GM12878 (cell line): Measurements from ENCODE around the gene GPR4. TPM values are rescaled to one million over a fixed set of nuclear protein-coding genes. Genes with fewer than 3 reads are reported as not detected.

Experiments used
- ATF7 ChIP-seq: fragments of 450-650 bp; IDR thresholded peaks from 2 replicates; pipeline ENCODE4 v1.6.1; 2016; ENCODE audit warnings: low read depth, mild to moderate bottlenecking
- BHLHE40 ChIP-seq, 2 experiments: fragments of 450-650 bp in 1 of 2; IDR thresholded peaks; 2 replicates each; pipeline ENCODE4 v1.6.1; 2011 to 2017; ENCODE audit warnings: low read depth in 2 of 2, borderline replicate concordance in 1 of 2, improper control_type of control experiment in 1 of 2, low read length in 1 of 2, mild to moderate bottlenecking in 1 of 2
- BMI1 ChIP-seq: fragments of 450-650 bp; IDR thresholded peaks from 2 replicates; pipeline ENCODE4 v1.6.1; 2016; ENCODE audit warnings: mild to moderate bottlenecking, moderate library complexity, borderline replicate concordance
- CBFB ChIP-seq: IDR thresholded peaks from 2 replicates; pipeline ENCODE4 v1.6.1; 2016; ENCODE audit warnings: antibody characterized with exemption, low read depth
- FOS ChIP-seq: IDR thresholded peaks from 3 replicates; pipeline ENCODE4 v1.6.1; 2011; ENCODE audit warnings: borderline replicate concordance; ENCODE audit not compliant: insufficient read length; ENCODE audit errors: extremely low read depth
- HDAC2 ChIP-seq: fragments of 200-600 bp; sonication (generic); IDR thresholded peaks from 2 replicates; pipeline ENCODE4 v1.6.1; 2017
- IKZF2 ChIP-seq, 2 experiments: fragments of 450-650 bp; IDR thresholded peaks; 2 replicates each; pipeline ENCODE4 v1.6.1; 2017; ENCODE audit warnings: mild to moderate bottlenecking in 2 of 2, moderate library complexity in 2 of 2
- IRF3 ChIP-seq: fragments of 450-650 bp; IDR thresholded peaks from 2 replicates; pipeline ENCODE4 v1.6.1; 2014; ENCODE audit warnings: mild to moderate bottlenecking
- IRF4 ChIP-seq: IDR thresholded peaks from 2 replicates; pipeline ENCODE4 v1.6.1; 2011; ENCODE audit warnings: low read depth, low read length
- JUNB ChIP-seq: IDR thresholded peaks from 2 replicates; pipeline ENCODE4 v1.6.1; 2016; ENCODE audit warnings: antibody characterized with exemption, mild to moderate bottlenecking
- MEF2A ChIP-seq: IDR thresholded peaks from 2 replicates; pipeline ENCODE4 v1.6.1; 2011; ENCODE audit warnings: low read depth, mild to moderate bottlenecking, low read length, moderate library complexity; ENCODE audit not compliant: insufficient read depth
- NFYA ChIP-seq: IDR thresholded peaks from 2 replicates; pipeline ENCODE4 v1.6.1; 2011; ENCODE audit warnings: low read depth, mild to moderate bottlenecking, low read length, improper control_type of control experiment, borderline replicate concordance
- NFYB ChIP-seq: IDR thresholded peaks from 2 replicates; pipeline ENCODE4 v1.6.1; 2011; ENCODE audit warnings: low read depth, mild to moderate bottlenecking, low read length, improper control_type of control experiment, moderate library complexity; ENCODE audit not compliant: insufficient read depth
- NRF1 ChIP-seq: conservative IDR thresholded peaks from 2 replicates; pipeline ENCODE4 v1.6.1; 2011; ENCODE audit warnings: mild to moderate bottlenecking, low read depth, low read length, improper control_type of control experiment
- RBBP5 ChIP-seq: fragments of 200-600 bp; sonication (generic); conservative IDR thresholded peaks from 2 replicates; pipeline ENCODE4 v1.6.1; 2016
- RFX5 ChIP-seq: IDR thresholded peaks from 2 replicates; pipeline ENCODE4 v1.6.1; 2011; ENCODE audit warnings: low read depth, low read length, improper control_type of control experiment
- RUNX3 ChIP-seq: IDR thresholded peaks from 2 replicates; pipeline ENCODE4 v1.6.1; 2012; ENCODE audit warnings: low read length, inconsistent platforms
- SMARCA5 ChIP-seq: fragments of 450-650 bp; IDR thresholded peaks from 2 replicates; pipeline ENCODE4 v1.6.1; 2017; ENCODE audit warnings: mild to moderate bottlenecking
- SRF ChIP-seq, 2 experiments: IDR thresholded peaks; 2 replicates each; pipeline ENCODE4 v1.6.1; 2011; ENCODE audit warnings: low read depth in 2 of 2, low read length in 2 of 2, mild to moderate bottlenecking in 1 of 2, moderate library complexity in 1 of 2
- STAT1 ChIP-seq: fragments of 450-650 bp; conservative IDR thresholded peaks from 2 replicates; pipeline ENCODE4 v1.6.1; 2014; ENCODE audit warnings: antibody characterized with exemption, mild to moderate bottlenecking
- TARDBP ChIP-seq: IDR thresholded peaks from 2 replicates; pipeline ENCODE4 v1.6.1; 2016; ENCODE audit warnings: borderline replicate concordance
- TBL1XR1 ChIP-seq: IDR thresholded peaks from 2 replicates; pipeline ENCODE4 v1.6.1; 2012; ENCODE audit warnings: low read depth, low read length, improper control_type of control experiment
- TCF12 ChIP-seq: IDR thresholded peaks from 2 replicates; pipeline ENCODE4 v1.6.1; 2011; ENCODE audit warnings: low read depth, mild to moderate bottlenecking, low read length
- TCF3 ChIP-seq: IDR thresholded peaks from 2 replicates; pipeline ENCODE4 v1.6.1; 2012; ENCODE audit warnings: low read depth, mild to moderate bottlenecking, low read length, borderline replicate concordance; ENCODE audit not compliant: insufficient read depth
- WRNIP1 ChIP-seq: IDR thresholded peaks from 2 replicates; pipeline ENCODE4 v1.6.1; 2011; ENCODE audit warnings: low read depth, low read length, improper control_type of control experiment, borderline replicate concordance
- ZNF622 ChIP-seq: fragments of 450-650 bp; IDR thresholded peaks from 2 replicates; pipeline ENCODE4 v1.6.1; 2017; ENCODE audit warnings: mild to moderate bottlenecking, inconsistent platforms
- polyA plus RNA-seq, 11 experiments: library from polyadenylated mRNA; depleted of rRNA in 4 of 11; unstranded in 6 of 11; stranded (reverse) in 5 of 11; fragments of >200 nt; fragmentation: Nextera tagmentation in 4 of 11; fragmentation: Illumina TruSeq in 1 of 11; extraction: Ambion mirVana in 4 of 11; extraction: Trizol in 1 of 11; gene quantifications; 1 replicate in 1 of 11; 2 replicates in 10 of 11; pipeline versions ENCODE4 v1.2.1 to v1.2.3, GENCODE V29; 2011 to 2016; ENCODE audit warnings: inconsistent platforms in 2 of 11, missing spikeins in 2 of 11, low read depth in 1 of 11
- total RNA-seq, 4 experiments: library from RNA; depleted of rRNA in 3 of 4; stranded (reverse); fragments of >200 nt in 3 of 4; fragmentation: Illumina TruSeq in 1 of 4; extraction: Trizol in 1 of 4; gene quantifications; 2 replicates each; pipeline versions ENCODE4 v1.2.1 to v1.2.3, GENCODE V29; 2013 to 2021
- TF ChIP-seq, protein P1 (sequence below): fragments of 450-650 bp; IDR thresholded peaks from 2 replicates; pipeline ENCODE4 v1.6.1; 2018; ENCODE audit warnings: borderline replicate concordance, mild to moderate bottlenecking; ENCODE audit not compliant: partially characterized antibody
- TF ChIP-seq, protein P2 (sequence below): IDR thresholded peaks from 2 replicates; pipeline ENCODE4 v1.6.1; 2012; ENCODE audit warnings: low read depth, low read length, improper control_type of control experiment

GPR4 gene
- total and polyA plus RNA-seq, 10 of the 15 experiments (the other 5 are each of a cell fraction or from before 2014, with no cell fraction given): not detected

DNA sequence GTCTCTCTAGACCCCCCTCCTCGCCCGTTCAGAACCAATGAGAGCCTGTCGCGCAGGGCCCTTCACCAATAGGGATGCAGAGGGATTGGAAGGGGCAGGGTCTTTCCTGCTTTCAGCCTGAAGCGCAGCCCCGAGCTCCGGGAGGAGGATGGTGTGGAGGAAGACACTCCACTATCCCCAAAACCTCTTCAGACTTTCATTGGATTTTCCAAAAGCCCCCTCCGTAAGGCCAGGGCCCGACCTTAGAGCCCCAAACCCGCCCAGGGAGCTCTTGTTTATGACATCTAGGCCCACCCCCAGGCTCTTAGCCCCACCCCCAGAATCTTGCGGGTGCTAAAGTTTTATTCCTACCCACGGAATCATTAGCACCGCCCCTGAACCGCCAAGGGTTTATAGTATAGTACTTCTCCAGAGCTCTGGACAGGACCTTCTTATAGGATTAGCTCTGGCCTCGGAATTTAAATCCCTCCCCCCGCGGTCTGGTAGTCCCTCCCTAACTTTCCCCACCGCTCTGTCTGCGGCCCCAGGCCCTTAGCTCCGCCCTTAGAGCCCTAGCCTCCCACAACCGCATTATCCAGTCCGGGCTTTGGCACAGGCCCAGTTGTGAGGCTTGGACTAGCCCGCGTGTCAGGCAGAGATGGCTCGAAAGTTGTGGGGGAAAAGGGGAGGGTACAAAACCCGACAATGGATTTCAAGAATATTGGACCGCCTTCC is 43.8 kb upstream of the GPR4 start (continued):
- TF ChIP-seq, protein P1, sequence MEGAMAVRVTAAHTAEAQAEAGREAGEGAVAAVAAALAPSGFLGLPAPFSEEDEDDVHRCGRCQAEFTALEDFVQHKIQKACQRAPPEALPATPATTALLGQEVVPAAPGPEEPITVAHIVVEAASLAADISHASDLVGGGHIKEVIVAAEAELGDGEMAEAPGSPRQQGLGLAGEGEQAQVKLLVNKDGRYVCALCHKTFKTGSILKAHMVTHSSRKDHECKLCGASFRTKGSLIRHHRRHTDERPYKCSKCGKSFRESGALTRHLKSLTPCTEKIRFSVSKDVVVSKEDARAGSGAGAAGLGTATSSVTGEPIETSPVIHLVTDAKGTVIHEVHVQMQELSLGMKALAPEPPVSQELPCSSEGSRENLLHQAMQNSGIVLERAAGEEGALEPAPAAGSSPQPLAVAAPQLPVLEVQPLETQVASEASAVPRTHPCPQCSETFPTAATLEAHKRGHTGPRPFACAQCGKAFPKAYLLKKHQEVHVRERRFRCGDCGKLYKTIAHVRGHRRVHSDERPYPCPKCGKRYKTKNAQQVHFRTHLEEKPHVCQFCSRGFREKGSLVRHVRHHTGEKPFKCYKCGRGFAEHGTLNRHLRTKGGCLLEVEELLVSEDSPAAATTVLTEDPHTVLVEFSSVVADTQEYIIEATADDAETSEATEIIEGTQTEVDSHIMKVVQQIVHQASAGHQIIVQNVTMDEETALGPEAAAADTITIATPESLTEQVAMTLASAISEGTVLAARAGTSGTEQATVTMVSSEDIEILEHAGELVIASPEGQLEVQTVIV: no peak
- TF ChIP-seq TCF12 (0 out of 2 replicates have a peak, but pooled peaks have one; percentile 29), SMARCA5 (peak; percentile 93), CBFB (peak; percentile 99), TCF3 (no peak), NRF1 (0 out of 2 replicates have a peak, but pooled peaks have one; percentile 6), ZNF622 (no peak), NFYB (peak; percentile 100), JUNB (no peak), NFYA (peak; percentile 80), IRF4 (0 out of 2 replicates have a peak, but pooled peaks have one; percentile 61), FOS (peak; percentile 93), RBBP5 (no peak), BHLHE40 (IDR thresholded peaks at IDR 0.05; ENCODE audit: borderline replicate concordance in 1 of 2, low read depth in 2 of 2, low read length in 1 of 2) (peak in 1 of 2 experiments; percentile 32; a peak in 1 of 4 replicates), SRF (IDR thresholded peaks at IDR 0.05; ENCODE audit: low read depth in 2 of 2, low read length in 2 of 2) (0 out of 4 replicates have a peak, but pooled peaks of 1 of the 2 experiments have one; percentile 55), STAT1 (0 out of 2 replicates have a peak, but pooled peaks have one; percentile 80), RUNX3 (peak; percentile 99), WRNIP1 (no peak; the same call in 1 of the 2 replicates), IRF3 (peak; percentile 81), RFX5 (peak; percentile 93), TBL1XR1 (0 out of 2 replicates have a peak, but pooled peaks have one; percentile 6), IKZF2 (IDR thresholded peaks at IDR 0.05) (peak; percentile 64 to 66), ATF7 (peak; percentile 56; the same call in 1 of the 2 replicates), BMI1 (0 out of 2 replicates have a peak, but pooled peaks have one; percentile 6), MEF2A (0 out of 2 replicates have a peak, but pooled peaks have one; percentile 29), TARDBP (peak; percentile 55; the same call in 1 of the 2 replicates), HDAC2 (no peak)
- TF ChIP-seq, protein P2, sequence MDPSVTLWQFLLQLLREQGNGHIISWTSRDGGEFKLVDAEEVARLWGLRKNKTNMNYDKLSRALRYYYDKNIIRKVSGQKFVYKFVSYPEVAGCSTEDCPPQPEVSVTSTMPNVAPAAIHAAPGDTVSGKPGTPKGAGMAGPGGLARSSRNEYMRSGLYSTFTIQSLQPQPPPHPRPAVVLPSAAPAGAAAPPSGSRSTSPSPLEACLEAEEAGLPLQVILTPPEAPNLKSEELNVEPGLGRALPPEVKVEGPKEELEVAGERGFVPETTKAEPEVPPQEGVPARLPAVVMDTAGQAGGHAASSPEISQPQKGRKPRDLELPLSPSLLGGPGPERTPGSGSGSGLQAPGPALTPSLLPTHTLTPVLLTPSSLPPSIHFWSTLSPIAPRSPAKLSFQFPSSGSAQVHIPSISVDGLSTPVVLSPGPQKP: no peak
